PC-3 (cell line): Measurements from ENCODE around the gene NPIPB6. TPM values are rescaled to one million over a fixed set of nuclear protein-coding genes. Genes with fewer than 3 reads are reported as not detected.
A peak's percentile ranks its signal among the peaks of the same experiment; 100 is the strongest.
"Not testable (repeated sequence)": the region's sequence is repeated elsewhere in the genome, so short reads cannot be mapped to it uniquely, and the experiment has no call there.

Source experiments
- ATAC-seq: fragments of 200-7000 bp; cut with Tn5 transposase; 2 replicates; pipeline ENCODE4 v1.9.1; 2020; ENCODE audit warnings: mild to moderate bottlenecking, moderate library complexity
- Bru-seq: library from RNA; stranded (reverse); fragments of 400-500 nt; gene quantifications from one replicate; lab custom pipeline; 2021; lab: Mats Ljungman, UMichigan
- BruChase-seq, 2 experiments: library from RNA; stranded (reverse); fragments of 400-500 nt; gene quantifications; one replicate each; lab custom pipeline; 2021; lab: Mats Ljungman, UMichigan
- BruUV-seq: library from RNA; stranded (reverse); fragments of 400-500 nt; replicated peaks from 2 replicates; lab custom pipeline; 2021; lab: Mats Ljungman, UMichigan
- CTCF ChIA-PET: fragments of 300-600 bp; sonication (Branson Sonifier 250); formaldehyde crosslinking; loops from one replicate; lab custom pipeline; 2022; ENCODE audit warnings: antibody characterized with exemption; lab: Charles Lee
- POLR2A ChIA-PET: fragments of 300-600 bp; sonication (Branson Sonifier 250); formaldehyde crosslinking; loops from one replicate; lab custom pipeline; 2022; ENCODE audit warnings: antibody characterized with exemption; ENCODE audit not compliant: unreplicated experiment; lab: Charles Lee
- DNase-seq: peaks from one replicate; pipeline ENCODE4 v3.0.0-alpha.2; 2015
- H2AFZ ChIP-seq: fragments of 300-600 bp; sonication (generic); 2 replicates; pipeline ENCODE4 v1.6.0; 2016; ENCODE audit warnings: antibody characterized with exemption, low read length
- H3F3A ChIP-seq: fragments of 300-600 bp; sonication (generic); one replicate; pipeline ENCODE4 v1.6.0; 2017; ENCODE audit warnings: antibody characterized with exemption, low read length, control low read depth, mild to moderate bottlenecking; ENCODE audit not compliant: unreplicated experiment
- H3K27ac ChIP-seq: fragments of 300-600 bp; sonication (generic); 2 replicates; pipeline ENCODE4 v1.5.1; 2016; ENCODE audit warnings: mild to moderate bottlenecking, low read length
- H3K27me3 ChIP-seq: fragments of 300-600 bp; sonication (generic); 2 replicates; pipeline ENCODE4 v1.6.1; 2016; ENCODE audit warnings: low read length, mixed read lengths
- H3K36me3 ChIP-seq: fragments of 300-600 bp; sonication (generic); 2 replicates; pipeline ENCODE4 v1.6.1; 2016; ENCODE audit warnings: low read depth, mixed run types, low read length, mixed read lengths
- H3K4me1 ChIP-seq: fragments of 300-600 bp; sonication (generic); 2 replicates; pipeline ENCODE4 v1.5.1; 2016; ENCODE audit warnings: low read length; ENCODE audit not compliant: insufficient read depth
- H3K4me2 ChIP-seq: fragments of 300-600 bp; sonication (generic); 2 replicates; pipeline ENCODE4 v1.6.0; 2016; ENCODE audit warnings: low read length
- H3K4me3 ChIP-seq: fragments of 300-600 bp; sonication (generic); 2 replicates; pipeline ENCODE4 v1.5.1; 2016; ENCODE audit warnings: mild to moderate bottlenecking, low read length, mixed read lengths
- H3K79me2 ChIP-seq: fragments of 300-600 bp; sonication (generic); 2 replicates; pipeline ENCODE4 v1.6.1; 2017; ENCODE audit warnings: low read length, mixed read lengths
- H3K9ac ChIP-seq: fragments of 300-600 bp; sonication (generic); 2 replicates; pipeline ENCODE4 v1.6.0; 2016; ENCODE audit warnings: mild to moderate bottlenecking, low read length
- H3K9me2 ChIP-seq: fragments of 300-600 bp; sonication (generic); replicated peaks from 2 replicates; pipeline ENCODE4 v1.6.1; 2016; ENCODE audit warnings: mixed run types, low read length, mixed read lengths
- H3K9me3 ChIP-seq: fragments of 300-600 bp; sonication (generic); 2 replicates; pipeline ENCODE4 v1.6.1; 2016; ENCODE audit warnings: low read length, mixed read lengths
- H4K20me1 ChIP-seq: fragments of 300-600 bp; sonication (generic); 2 replicates; pipeline ENCODE4 v1.6.1; 2016; ENCODE audit warnings: low read length, mixed read lengths
- intact Hi-C: fragments of 100-400 bp; cut with micrococcal nuclease; formaldehyde crosslinking; loops from 2 replicates; pipeline ENCODE4 v1.9.0; 2023
- long read RNA-seq: library from polyadenylated mRNA; unstranded; transcript quantifications from one replicate; pipeline ENCODE4 v2.0.0, GENCODE V29; 2021; ENCODE audit not compliant: unreplicated experiment
- total RNA-seq: library from RNA; depleted of rRNA; stranded (reverse); fragments of >200 nt; gene quantifications from 2 replicates; pipeline ENCODE4 v1.2.3, GENCODE V29; 2014; rRNA removed

The NPIPB6 gene
- 0.17 and 2.5 TPM in 2 replicates for total RNA-seq
- Bru-seq, nascent RNA: percentile 33 among the genes with signal in this experiment
- percentile 61 among the genes with signal in this experiment for BruChase-seq, experiment 1, labeled RNA remaining after a 6-hour chase
- BruChase-seq, experiment 2, labeled RNA remaining after a 2-hour chase: percentile 55 among the genes with signal in this experiment
- long read RNA-seq, partial matches to known transcripts: 1 of 1 reads
- long read RNA-seq, other reads (novel, unspliced or antisense): 0 of 1 reads

DNA sequence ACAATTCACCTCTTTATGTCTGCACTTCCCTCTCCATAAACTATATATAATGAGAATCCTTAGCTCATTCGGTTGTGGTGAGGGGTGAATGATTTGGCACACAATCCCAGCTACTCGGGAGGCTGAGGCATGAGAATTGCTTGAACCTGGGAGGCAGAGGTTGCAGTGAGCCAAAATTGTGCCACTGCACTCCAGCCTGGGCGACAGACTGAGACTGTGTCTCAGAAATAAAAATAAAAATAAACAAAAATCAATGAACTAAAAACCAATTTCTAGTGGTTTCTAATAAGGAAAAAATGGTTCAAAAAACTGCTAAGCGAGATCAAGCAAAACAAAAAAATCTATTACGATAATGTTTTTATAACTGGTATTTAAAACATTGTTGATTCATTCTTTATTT, at the start of gene NPIPB6:
Gene NPIPB6 (minus strand): TSS at position 101 of the 400 bp plus-strand sequence. CDS start 686 bp downstream, outside the sequence.
- BruUV-seq, H3K79me2 ChIP-seq, H3K36me3 ChIP-seq, H3K4me2 ChIP-seq, H3K9me2 ChIP-seq, POLR2A ChIA-PET, H3K9me3 ChIP-seq, H3K27me3 ChIP-seq, DNase-seq, H2AFZ ChIP-seq, H3K4me1 ChIP-seq, CTCF ChIA-PET, H3K4me3 ChIP-seq, intact Hi-C loops, H3K9ac ChIP-seq, H3K27ac ChIP-seq, H4K20me1 ChIP-seq, ATAC-seq, H3F3A ChIP-seq: not testable (repeated sequence)

DNA sequence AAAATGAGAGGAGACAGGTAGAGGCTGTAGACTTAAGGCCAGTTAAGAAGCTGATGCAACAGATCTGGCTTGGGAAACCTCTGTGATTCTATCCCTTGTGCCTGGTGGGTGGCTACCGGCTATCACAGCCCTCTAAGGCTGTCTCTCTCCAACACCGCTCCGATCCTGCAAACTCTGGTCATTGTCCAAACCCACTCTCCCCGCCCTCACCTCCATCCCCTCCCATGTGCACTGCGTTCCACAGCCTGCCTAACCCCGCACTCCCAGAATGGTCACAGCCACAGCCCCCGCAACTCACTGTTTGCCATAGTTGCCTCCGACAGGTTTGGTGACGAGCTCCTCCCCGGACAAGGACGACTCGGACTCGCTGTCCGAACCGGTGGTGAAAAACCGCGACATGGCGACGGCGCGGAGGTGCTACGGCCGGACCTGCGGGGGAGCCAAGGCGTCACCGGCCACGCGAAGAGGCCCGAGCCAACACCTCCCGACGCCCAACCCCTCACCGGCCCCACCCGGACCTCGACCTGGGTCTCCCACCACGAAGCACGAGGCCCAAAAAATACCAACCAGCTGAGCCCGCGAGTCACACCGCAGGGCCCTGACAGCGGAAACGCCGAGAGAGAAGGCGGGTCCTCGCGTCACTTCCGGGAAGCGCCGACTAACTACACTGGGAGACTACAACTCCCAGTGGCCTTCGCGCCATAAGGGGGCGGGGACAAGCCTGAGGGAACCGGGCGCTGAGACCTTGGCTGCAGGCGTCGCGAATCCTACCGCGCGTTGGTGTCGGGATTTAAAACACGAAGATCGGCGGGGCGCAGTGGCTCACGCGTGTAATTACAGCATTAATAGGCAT, 40.1 kb upstream of the NPIPB6 start, which contains the start of gene EIF3CL:
Gene EIF3CL (minus strand): TSS at position 622 of the 853 bp plus-strand sequence. CDS start 223 bp downstream, at position 399.
- peak within 1 kb of the TSS; percentile 61 for H3K4me3 ChIP-seq
- H2AFZ ChIP-seq, H3K9me2 ChIP-seq, DNase-seq, H3K27me3 ChIP-seq, intact Hi-C loops, H3K9ac ChIP-seq, H3K4me1 ChIP-seq, H4K20me1 ChIP-seq, H3F3A ChIP-seq, H3K79me2 ChIP-seq, H3K27ac ChIP-seq, H3K36me3 ChIP-seq, H3K9me3 ChIP-seq, CTCF ChIA-PET, POLR2A ChIA-PET: not testable (repeated sequence)
- TSS peak; percentile 44 for BruUV-seq
- peak; percentile 98 for ATAC-seq
- H3K4me2 ChIP-seq: peak within 1 kb of the TSS; percentile 41; the same call in 1 of the 2 replicates

DNA sequence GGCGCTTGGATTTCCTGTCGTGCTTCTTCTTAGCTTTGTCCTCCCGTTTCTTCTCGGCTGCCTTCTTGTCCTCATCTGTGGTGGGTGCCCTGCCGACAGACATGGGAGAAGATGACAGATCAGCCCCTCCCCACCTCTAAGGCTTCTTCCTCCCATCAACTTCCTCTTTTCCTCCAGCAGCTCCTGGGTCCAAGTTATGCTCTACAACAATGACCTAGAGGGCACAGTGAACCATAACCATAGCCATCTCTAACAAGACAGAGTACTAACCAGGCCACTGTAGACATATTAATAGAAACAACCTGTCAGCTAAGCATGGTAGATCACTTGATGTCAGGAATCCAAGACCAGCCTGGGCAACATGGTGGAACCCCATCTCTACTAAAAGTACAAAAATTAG, 28.7 kb upstream of the NPIPB6 start:
- CTCF ChIA-PET: not testable (repeated sequence)

DNA sequence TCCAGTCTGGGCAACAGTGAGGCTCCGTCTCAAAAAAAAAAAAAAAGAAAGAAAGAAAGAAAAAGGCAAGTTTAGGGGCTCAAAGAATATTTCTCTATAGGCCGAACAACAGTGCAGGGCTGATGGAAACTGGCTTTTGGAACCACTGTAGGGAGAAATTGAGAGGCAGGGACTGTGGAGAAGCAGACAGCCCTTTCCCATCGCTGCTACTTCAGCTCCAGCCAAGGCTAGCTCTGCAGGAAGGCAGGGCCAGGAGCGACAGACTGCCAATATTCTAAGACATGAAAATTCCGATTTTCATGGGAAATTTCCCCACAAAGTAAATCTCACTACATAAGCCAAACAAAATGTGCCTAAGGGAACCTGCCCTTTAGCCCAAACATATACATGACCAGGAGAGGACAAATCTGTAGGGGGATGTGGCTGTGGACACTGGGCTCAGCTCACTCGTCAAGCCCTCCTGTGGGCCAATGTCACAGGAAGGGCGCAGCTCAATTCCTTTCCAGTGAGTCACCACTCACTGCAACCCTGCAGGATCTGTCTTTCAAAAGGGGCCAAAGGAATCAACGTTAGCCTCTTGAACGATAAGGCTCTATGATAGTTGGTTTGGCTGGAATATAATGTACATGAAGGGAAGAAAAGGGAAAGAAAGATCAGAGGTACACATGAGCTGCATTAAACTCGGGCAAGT, 19.0 kb upstream of the NPIPB6 start:
- peak; percentile 86 for ATAC-seq

More for the DNA sequence above, 28.7 kb upstream of the NPIPB6 start:
- H3K4me3 ChIP-seq, H2AFZ ChIP-seq, H3K79me2 ChIP-seq, H3K9ac ChIP-seq, BruUV-seq, DNase-seq, H3K36me3 ChIP-seq, H3K9me2 ChIP-seq, H3K4me1 ChIP-seq, H4K20me1 ChIP-seq, H3K9me3 ChIP-seq, H3F3A ChIP-seq, intact Hi-C loops, POLR2A ChIA-PET, H3K27ac ChIP-seq, ATAC-seq, H3K4me2 ChIP-seq, H3K27me3 ChIP-seq: not testable (repeated sequence)

DNA sequence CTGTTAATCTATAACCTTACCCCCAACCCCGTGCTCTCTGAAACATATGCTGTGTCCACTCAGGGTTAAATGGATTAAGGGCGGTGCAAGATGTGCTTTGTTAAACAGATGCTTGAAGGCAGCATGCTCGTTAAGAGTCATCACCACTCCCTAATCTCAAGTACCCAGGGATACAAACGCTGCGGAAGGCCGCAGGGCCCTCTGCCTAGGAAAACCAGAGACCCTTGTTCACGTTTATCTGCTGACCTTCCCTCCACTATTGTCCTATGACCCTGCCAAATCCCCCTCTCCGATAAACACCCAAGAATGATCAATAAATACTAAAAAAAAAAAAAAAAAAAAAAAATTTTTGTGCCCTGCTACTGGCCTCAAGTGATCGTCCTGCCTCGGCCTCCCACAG, 14.5 kb upstream of the NPIPB6 start:
- DNase-seq, CTCF ChIA-PET: not testable (repeated sequence)

More for the DNA sequence above, 19.0 kb upstream of the NPIPB6 start:
- H3K27ac ChIP-seq, H3K9ac ChIP-seq, DNase-seq, POLR2A ChIA-PET, H3K36me3 ChIP-seq, H3K4me2 ChIP-seq, H3K27me3 ChIP-seq, H3K9me2 ChIP-seq, H3F3A ChIP-seq, BruUV-seq, H4K20me1 ChIP-seq, H3K4me1 ChIP-seq, H2AFZ ChIP-seq, intact Hi-C loops, H3K79me2 ChIP-seq, H3K4me3 ChIP-seq, H3K9me3 ChIP-seq, CTCF ChIA-PET: not testable (repeated sequence)

DNA sequence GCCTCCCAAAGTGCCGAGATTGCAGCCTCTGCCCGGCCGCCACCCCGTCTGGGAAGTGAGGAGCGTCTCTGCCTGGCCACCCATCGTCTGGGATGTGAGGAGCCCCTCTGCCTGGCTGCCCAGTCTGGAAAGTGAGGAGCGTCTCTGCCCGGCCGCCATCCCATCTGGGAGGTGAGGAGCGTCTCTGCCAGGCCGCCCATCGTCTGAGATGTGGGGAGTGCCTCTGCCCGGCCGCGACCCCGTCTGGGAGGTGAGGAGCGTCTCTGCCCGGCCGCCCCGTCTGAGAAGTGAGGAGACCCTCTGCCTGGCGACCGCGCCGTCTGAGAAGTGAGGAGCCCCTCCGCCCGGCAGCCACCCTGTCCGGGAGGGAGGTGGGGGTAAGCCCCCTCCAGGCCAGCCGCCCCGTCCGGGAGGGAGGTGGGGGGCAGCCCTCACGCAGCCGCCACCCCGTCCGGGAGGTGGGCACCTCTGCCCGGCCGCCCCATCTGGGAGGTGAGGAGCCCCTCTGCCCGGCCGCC, 13.9 kb upstream of the NPIPB6 start:
- intact Hi-C loops, H3K79me2 ChIP-seq, H3K9me2 ChIP-seq, H3K9ac ChIP-seq, H3K4me3 ChIP-seq, H3K9me3 ChIP-seq, H3F3A ChIP-seq, H3K27ac ChIP-seq, H3K4me1 ChIP-seq, DNase-seq, H3K4me2 ChIP-seq, H3K27me3 ChIP-seq, H2AFZ ChIP-seq, H3K36me3 ChIP-seq, BruUV-seq, H4K20me1 ChIP-seq, POLR2A ChIA-PET, ATAC-seq, CTCF ChIA-PET: not testable (repeated sequence)

More for the DNA sequence above, 14.5 kb upstream of the NPIPB6 start:
- intact Hi-C loops, H3K79me2 ChIP-seq, BruUV-seq, H3K9me2 ChIP-seq, H3K27me3 ChIP-seq, H3F3A ChIP-seq, POLR2A ChIA-PET, H3K9me3 ChIP-seq, H3K4me2 ChIP-seq, H3K4me1 ChIP-seq, H3K9ac ChIP-seq, H3K36me3 ChIP-seq, H2AFZ ChIP-seq, H3K4me3 ChIP-seq, H4K20me1 ChIP-seq, ATAC-seq, H3K27ac ChIP-seq: not testable (repeated sequence)
